Neuronal stem cell (in vitro differentiated cells): ENCODE data around the gene POLR2C.

Experiments
- DNase-seq: peaks from one replicate; pipeline ENCODE4 v3.0.0-alpha.2; 2013; ENCODE audit warnings: low spot score
- H2AFZ ChIP-seq: one replicate; pipeline ENCODE4 v1.6.1; 2013; ENCODE audit warnings: mild to moderate bottlenecking, low read length, inconsistent platforms
- H2AK5ac ChIP-seq: 2 replicates; pipeline ENCODE4 v1.6.1; 2013; ENCODE audit warnings: low read depth, mild to moderate bottlenecking, inconsistent platforms, low read length, moderate library complexity, mixed read lengths
- H2BK120ac ChIP-seq: 2 replicates; pipeline ENCODE4 v1.6.1; 2013; ENCODE audit warnings: low read depth, mild to moderate bottlenecking, inconsistent platforms, low read length, moderate library complexity, mixed read lengths
- H2BK12ac ChIP-seq: one replicate; pipeline ENCODE4 v1.6.1; 2013; ENCODE audit warnings: low read length, inconsistent platforms
- H2BK15ac ChIP-seq: 2 replicates; pipeline ENCODE4 v1.6.1; 2013; ENCODE audit warnings: mild to moderate bottlenecking, low read length, inconsistent platforms, mixed read lengths
- H2BK5ac ChIP-seq: one replicate; pipeline ENCODE4 v1.6.1; 2013; ENCODE audit warnings: inconsistent platforms, mild to moderate bottlenecking, low read length, moderate library complexity
- H3K14ac ChIP-seq: one replicate; pipeline ENCODE4 v1.6.1; 2013; ENCODE audit warnings: low read length, inconsistent platforms
- H3K18ac ChIP-seq: 2 replicates; pipeline ENCODE4 v1.6.1; 2013; ENCODE audit warnings: low read length, inconsistent platforms
- H3K23ac ChIP-seq: 2 replicates; pipeline ENCODE4 v1.6.1; 2013; ENCODE audit warnings: low read depth, mild to moderate bottlenecking, mixed read lengths, low read length, inconsistent platforms; ENCODE audit not compliant: poor library complexity
- H3K27ac ChIP-seq: replicated peaks from 3 replicates; pipeline ENCODE4 v1.5.1; 2013; ENCODE audit warnings: low read length, inconsistent platforms
- H3K27me3 ChIP-seq, 3 experiments: 2 replicates each; pipeline ENCODE4 v1.6.1; 2013; ENCODE audit warnings: low read length in 3 of 3, mild to moderate bottlenecking in 2 of 3, inconsistent platforms in 1 of 3, low read depth in 1 of 3, mixed read lengths in 1 of 3, moderate library complexity in 1 of 3; ENCODE audit not compliant: control insufficient read depth in 3 of 3, insufficient read depth in 3 of 3
- H3K36me3 ChIP-seq, 2 donors: replicated peaks in 1 of 2; 2 replicates each; pipeline ENCODE4 v1.6.1; 2013; ENCODE audit warnings: low read length in 2 of 2; ENCODE audit not compliant: control insufficient read depth in 2 of 2, insufficient read depth in 2 of 2
- H3K4ac ChIP-seq: 2 replicates; pipeline ENCODE4 v1.6.1; 2013; ENCODE audit warnings: inconsistent platforms, mild to moderate bottlenecking, low read length, moderate library complexity
- H3K4me1 ChIP-seq, 2 donors: 1 replicate in 1 of 2; 2 replicates in 1 of 2; pipeline ENCODE4 v1.6.1; 2013; ENCODE audit warnings: low read length in 2 of 2, low read depth in 1 of 2; ENCODE audit not compliant: control insufficient read depth in 2 of 2, insufficient read depth in 1 of 2
- H3K4me2 ChIP-seq: one replicate; pipeline ENCODE4 v1.6.1; 2013; ENCODE audit warnings: mild to moderate bottlenecking, low read length, inconsistent platforms; ENCODE audit not compliant: insufficient read depth, poor library complexity, severe bottlenecking
- H3K4me3 ChIP-seq, 2 donors: 2 replicates each; pipeline ENCODE4 v1.5.1; 2013; ENCODE audit warnings: low read length in 2 of 2, mild to moderate bottlenecking in 2 of 2, inconsistent platforms in 1 of 2, moderate library complexity in 1 of 2
- H3K79me1 ChIP-seq: one replicate; pipeline ENCODE4 v1.6.1; 2013; ENCODE audit warnings: low read depth, mild to moderate bottlenecking, inconsistent platforms, low read length, moderate library complexity
- H3K9ac ChIP-seq: one replicate; pipeline ENCODE4 v1.6.1; 2013; ENCODE audit warnings: mild to moderate bottlenecking, low read depth, low read length, inconsistent platforms; ENCODE audit not compliant: poor library complexity
- H3K9me3 ChIP-seq, 2 donors: replicated peaks in 1 of 2; 2 replicates each; pipeline versions ENCODE3 to v1.6.1; 2013; ENCODE audit warnings: low read length in 2 of 2, mild to moderate bottlenecking in 2 of 2, inconsistent platforms in 1 of 2, low read depth in 1 of 2, mixed read lengths in 1 of 2, moderate library complexity in 1 of 2; ENCODE audit not compliant: control insufficient read depth in 2 of 2, insufficient read depth in 1 of 2
- H4K8ac ChIP-seq: one replicate; pipeline ENCODE4 v1.6.1; 2013; ENCODE audit warnings: low read depth, mild to moderate bottlenecking, inconsistent platforms, low read length, moderate library complexity
- H4K91ac ChIP-seq: one replicate; pipeline ENCODE4 v1.6.1; 2013; ENCODE audit warnings: low read length, low read depth, mild to moderate bottlenecking, inconsistent platforms; ENCODE audit not compliant: poor library complexity
- WGBS, 2 donors: extraction: QIAGEN DNeasy Blood & Tissue Kit; methylation state at CpG; one replicate each; pipeline ENCODE4 v1.1.7; 2013; ENCODE audit warnings: missing lambda C conversion rate in 2 of 2, mixed read lengths in 1 of 2; ENCODE audit not compliant: insufficient read length in 2 of 2, insufficient replicate concordance in 1 of 2; ENCODE audit errors: extremely low coverage in 2 of 2; 5-methylcytosine and 5-hydroxymethylcytosine counted together

POLR2C gene

DNA sequence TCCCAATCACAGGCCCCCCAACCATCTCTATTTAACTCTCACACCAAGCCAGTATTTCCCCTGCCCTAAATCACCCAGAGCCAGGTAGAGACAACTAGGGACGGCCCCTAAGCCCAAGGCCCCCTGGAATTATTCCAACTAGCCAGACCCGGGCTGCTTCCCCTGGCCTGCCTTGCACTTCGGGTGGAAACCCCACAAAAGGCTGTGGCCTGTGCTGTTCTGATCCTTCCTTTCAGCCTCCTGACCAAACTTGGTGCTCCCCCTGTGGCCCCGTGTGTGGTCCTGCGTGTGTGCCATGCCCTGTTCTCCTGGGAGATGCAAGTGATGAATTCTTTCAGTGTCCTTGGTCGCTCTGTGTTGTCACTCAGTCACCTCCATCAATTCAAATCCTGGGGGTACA lies 43.0 kb upstream of the POLR2C start:
- Histone ChIP-seq H3K36me3 (no peaks in the 10 kb centered on the region), H3K9me3 (no peaks in the 10 kb centered on the region), H3K4me3 (no peak overlapping the region), H3K27me3 (no peaks in the 10 kb centered on the region), H4K8ac (no peak overlapping the region), H2BK15ac (no peak overlapping the region), H2AFZ (peak overlapping the region; percentile 74), H2BK12ac (no peak overlapping the region), H3K9ac (no peak overlapping the region), H2BK120ac (no peak overlapping the region), H3K18ac (no peak overlapping the region), H4K91ac (no peak overlapping the region), H3K79me1 (no peaks in the 10 kb centered on the region), H3K4ac (no peak overlapping the region), H3K14ac (no peak overlapping the region), H3K4me2 (no peak overlapping the region), H2BK5ac (no peak overlapping the region), H3K4me1 (peaks cover 12% of the 10 kb centered on the region in 2 donors), H3K23ac (no peak overlapping the region), H2AK5ac (no peak overlapping the region), H3K27ac (no peak overlapping the region)
- DNase-seq: no peak
- no CpG with 5 or more reads among the region's 6 CpGs for WGBS, 2 donors

DNA sequence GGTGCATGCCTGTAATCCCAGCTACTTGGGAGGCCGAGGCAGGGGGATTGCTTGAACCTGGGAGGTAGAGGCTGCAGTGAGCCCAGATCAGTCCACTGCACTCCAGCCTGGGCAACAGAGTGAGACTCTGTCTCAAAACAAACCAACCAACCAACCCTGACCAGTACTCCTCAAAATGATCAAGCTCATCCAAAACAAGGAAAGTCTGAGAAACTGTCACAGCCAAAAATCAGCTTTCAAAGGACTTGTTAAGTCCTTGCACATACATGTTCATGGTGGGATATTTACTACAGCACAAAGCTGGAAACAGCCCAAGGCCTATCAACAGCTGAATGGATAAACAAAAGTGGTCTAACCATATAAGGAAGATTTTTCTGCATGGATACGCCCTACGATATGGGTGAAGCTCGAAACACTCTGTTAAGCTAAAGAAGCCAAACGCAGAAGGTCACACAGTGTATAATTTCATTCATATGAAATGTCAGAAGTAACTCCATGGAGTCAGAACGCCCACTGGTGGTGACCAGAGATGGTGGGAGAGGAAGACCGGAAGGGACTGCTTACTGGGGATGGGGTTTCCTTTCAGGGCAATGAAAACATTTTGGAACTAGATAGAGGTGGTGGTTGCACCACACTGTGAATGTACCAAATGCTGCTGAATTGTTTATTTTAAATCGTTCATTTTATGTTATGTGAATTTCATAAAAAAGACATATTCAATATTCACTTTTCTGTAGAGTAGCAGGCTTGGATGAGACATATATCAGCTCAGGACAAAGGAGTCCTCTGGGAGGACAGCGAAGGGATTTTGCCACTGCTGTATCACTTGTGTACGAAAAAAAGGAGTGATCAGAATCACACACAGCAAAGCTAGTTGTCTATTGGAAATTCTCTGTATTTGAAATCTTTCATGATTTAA lies 40.2 kb upstream of the POLR2C start:
- Histone ChIP-seq H2BK12ac (no peak overlapping the region), H3K4ac (no peak overlapping the region), H3K14ac (no peak overlapping the region), H3K4me2 (no peak overlapping the region), H3K23ac (no peak overlapping the region), H3K79me1 (no peaks in the 10 kb centered on the region), H2BK120ac (no peak overlapping the region), H2AK5ac (no peak overlapping the region), H3K4me1 (peaks cover 0 to 4% of the 10 kb centered on the region in 2 donors), H4K8ac (no peak overlapping the region), H3K27ac (no peak overlapping the region), H3K18ac (no peak overlapping the region), H2BK5ac (no peak overlapping the region), H3K4me3 (no peak overlapping the region), H4K91ac (no peak overlapping the region), H3K36me3 (peaks cover 2 to 9% of the 10 kb centered on the region in 2 donors), H3K27me3 (no peaks in the 10 kb centered on the region), H2AFZ (peak overlapping the region; percentile 70), H2BK15ac (no peak overlapping the region), H3K9me3 (no peaks in the 10 kb centered on the region), H3K9ac (no peak overlapping the region)
- DNase-seq: no peak
- no CpG with 5 or more reads among the region's 10 CpGs for WGBS, 2 donors

DNA sequence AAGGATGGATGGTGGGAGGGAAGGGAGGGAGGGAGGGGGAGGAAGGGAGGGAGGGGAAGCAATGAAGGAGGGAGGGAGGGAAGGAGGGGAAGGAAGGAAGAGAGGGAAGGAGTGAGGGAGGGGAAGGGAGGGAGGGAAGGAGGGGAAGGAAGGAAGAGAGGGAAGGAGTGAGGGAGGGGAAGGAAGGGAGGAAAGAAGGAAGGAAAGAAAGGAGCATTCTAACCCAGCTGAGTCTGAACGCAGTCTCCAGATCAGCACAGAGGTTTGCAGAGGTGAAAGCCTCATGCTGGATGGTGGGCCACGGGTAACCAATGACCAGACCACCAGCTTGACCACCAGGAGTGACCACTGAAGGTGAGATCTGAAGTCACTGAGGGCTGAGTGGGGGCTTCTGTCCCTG lies 39.3 kb upstream of the POLR2C start:
- Histone ChIP-seq H2BK12ac (no peak overlapping the region), H2AK5ac (no peak overlapping the region), H2BK15ac (no peak overlapping the region), H4K91ac (no peak overlapping the region), H2BK5ac (no peak overlapping the region), H3K14ac (no peak overlapping the region), H3K36me3 (peaks cover 3 to 17% of the 10 kb centered on the region in 2 donors), H3K4ac (no peak overlapping the region), H3K23ac (no peak overlapping the region), H3K9me3 (no peaks in the 10 kb centered on the region), H3K79me1 (no peaks in the 10 kb centered on the region), H4K8ac (no peak overlapping the region), H3K4me2 (no peak overlapping the region), H2AFZ (no peak overlapping the region), H3K9ac (no peak overlapping the region), H3K4me3 (no peak overlapping the region), H3K4me1 (no peaks in the 10 kb centered on the region), H2BK120ac (no peak overlapping the region), H3K27ac (no peak overlapping the region), H3K27me3 (no peaks in the 10 kb centered on the region), H3K18ac (no peak overlapping the region)
- WGBS, 2 donors: no CpG with 5 or more reads among the region's 2 CpGs
- DNase-seq: no peak

GRCh38 chr16:57424583-57424982 lies 37.9 kb upstream of the POLR2C start:
- Histone ChIP-seq H4K8ac (no peak overlapping the region), H2BK12ac (no peak overlapping the region), H3K27me3 (no peaks in the 10 kb centered on the region), H3K9ac (no peak overlapping the region), H3K27ac (no peak overlapping the region), H4K91ac (no peak overlapping the region), H3K36me3 (peaks cover 7 to 29% of the 10 kb centered on the region in 2 donors), H2BK15ac (no peak overlapping the region), H3K9me3 (no peaks in the 10 kb centered on the region), H3K4me1 (no peaks in the 10 kb centered on the region), H3K4ac (no peak overlapping the region), H3K23ac (no peak overlapping the region), H3K79me1 (no peaks in the 10 kb centered on the region), H2AK5ac (no peak overlapping the region), H3K4me2 (no peak overlapping the region), H3K4me3 (no peak overlapping the region), H2AFZ (no peak overlapping the region), H3K14ac (no peak overlapping the region), H3K18ac (no peak overlapping the region), H2BK5ac (no peak overlapping the region), H2BK120ac (no peak overlapping the region)
- no CpG with 5 or more reads among the region's 3 CpGs for WGBS, 2 donors
- no peak for DNase-seq
